Cardiac fibroblast (primary cell): ENCODE results near the gene KLHL6.
"Not testable (repeated sequence)": the region's sequence is repeated elsewhere in the genome, so short reads cannot be mapped to it uniquely, and the experiment has no call there.

Source experiments
- DNase-seq, 2 donors: peaks; one replicate each; pipeline versions ENCODE4 v3.0.0 to v3.0.0-alpha.2; 2010; ENCODE audit warnings: low read depth in 2 of 2
- H3K4me3 ChIP-seq, 2 donors: replicated peaks in 1 of 2; 1 replicate in 1 of 2; 2 replicates in 1 of 2; pipeline ENCODE4 v1.5.1; 2011; ENCODE audit warnings: low read depth in 2 of 2, low read length in 2 of 2, mild to moderate bottlenecking in 2 of 2, moderate library complexity in 1 of 2
- CTCF ChIP-seq: IDR thresholded peaks from one replicate; pipeline ENCODE4 v1.5.1; 2011; ENCODE audit warnings: low read depth, mild to moderate bottlenecking, low read length, inconsistent platforms

KLHL6 gene

GRCh38 chr3:183526838-183527427, 28.6 kb downstream of the KLHL6 start:
- DNase-seq: no peak
- H3K4me3 ChIP-seq: no peak overlapping the region
- no peak for TF ChIP-seq CTCF

GRCh38 chr3:183524476-183524875, 31.0 kb downstream of the KLHL6 start:
- H3K4me3 ChIP-seq: no peak overlapping the region
- TF ChIP-seq CTCF: no peak
- DNase-seq: no peak

GRCh38 chr3:183520741-183521556, 34.6 kb downstream of the KLHL6 start:
- not testable (repeated sequence) for H3K4me3 ChIP-seq, DNase-seq

GRCh38 chr3:183520295-183520694, 35.2 kb downstream of the KLHL6 start:
- not testable (repeated sequence) for DNase-seq, H3K4me3 ChIP-seq

GRCh38 chr3:183519891-183520290, 35.6 kb downstream of the KLHL6 start:
- TF ChIP-seq CTCF: no peak
- no peak overlapping the region for H3K4me3 ChIP-seq
- no peak for DNase-seq

- no peak for TF ChIP-seq CTCF
- no peak overlapping the region for H3K4me3 ChIP-seq
- no peak for DNase-seq
Measured at GRCh38 chr3:183518491-183519251, 36.8 kb downstream of the KLHL6 start.

- DNase-seq: no peak
- H3K4me3 ChIP-seq: no peak overlapping the region
- TF ChIP-seq CTCF: no peak
Measured at GRCh38 chr3:183517607-183518006, 37.9 kb downstream of the KLHL6 start.
